H9 (cell line): Measurements from ENCODE around the gene DAPK1. TPM values are rescaled to one million over a fixed set of nuclear protein-coding genes. Genes with fewer than 3 reads are reported as not detected.

Source experiments
- DNase-seq: peaks from one replicate; pipeline ENCODE4 v3.0.0-alpha.2; 2017
- H2AFZ ChIP-seq: one replicate; pipeline ENCODE4 v1.6.1; 2013; ENCODE audit warnings: mild to moderate bottlenecking, low read length, control low read depth, moderate library complexity
- H2AK5ac ChIP-seq: 2 replicates; pipeline ENCODE4 v1.6.1; 2013; ENCODE audit warnings: low read length, control low read depth, mixed read lengths; ENCODE audit not compliant: insufficient read length
- H2BK120ac ChIP-seq: one replicate; pipeline ENCODE4 v1.6.1; 2013; ENCODE audit warnings: low read depth, mild to moderate bottlenecking, low read length, control low read depth, inconsistent platforms; ENCODE audit not compliant: poor library complexity, severe bottlenecking
- H2BK12ac ChIP-seq: 2 replicates; pipeline ENCODE4 v1.6.1; 2013; ENCODE audit warnings: low read length, control low read depth, mixed read lengths, low read depth; ENCODE audit not compliant: insufficient read length
- H2BK15ac ChIP-seq: 2 replicates; pipeline ENCODE4 v1.6.1; 2013; ENCODE audit warnings: low read depth, low read length, control low read depth
- H2BK20ac ChIP-seq: one replicate; pipeline ENCODE4 v1.6.1; 2013; ENCODE audit warnings: low read depth, mild to moderate bottlenecking, low read length, control low read depth, inconsistent platforms; ENCODE audit not compliant: poor library complexity, severe bottlenecking
- H2BK5ac ChIP-seq: 2 replicates; pipeline ENCODE4 v1.6.1; 2013; ENCODE audit warnings: low read length, control low read depth, mixed read lengths; ENCODE audit not compliant: insufficient read length
- H3K14ac ChIP-seq: 2 replicates; pipeline ENCODE4 v1.6.1; 2013; ENCODE audit warnings: low read length, control low read depth; ENCODE audit not compliant: insufficient read depth
- H3K18ac ChIP-seq: 2 replicates; pipeline ENCODE4 v1.6.1; 2013; ENCODE audit warnings: low read depth, mild to moderate bottlenecking, mixed read lengths, low read length, control low read depth; ENCODE audit not compliant: insufficient read length
- H3K23ac ChIP-seq: 2 replicates; pipeline ENCODE4 v1.6.1; 2013; ENCODE audit warnings: low read length, control low read depth, mixed read lengths, low read depth; ENCODE audit not compliant: insufficient read length
- H3K23me2 ChIP-seq: 2 replicates; pipeline ENCODE4 v1.6.1; 2013; ENCODE audit warnings: low read depth, mild to moderate bottlenecking, mixed read lengths, low read length, control low read depth; ENCODE audit not compliant: insufficient read length, poor library complexity, severe bottlenecking
- H3K27ac ChIP-seq: 2 replicates; pipeline ENCODE4 v1.5.1; 2013; ENCODE audit warnings: low read length, control low read depth, mixed read lengths, low read depth; ENCODE audit not compliant: insufficient read length
- H3K27me3 ChIP-seq: 2 replicates; pipeline ENCODE4 v1.6.1; 2013; ENCODE audit warnings: low read length, control low read depth, inconsistent platforms; ENCODE audit not compliant: insufficient read depth
- H3K4ac ChIP-seq: 2 replicates; pipeline ENCODE4 v1.6.1; 2013; ENCODE audit warnings: low read depth, mild to moderate bottlenecking, control low read depth, inconsistent platforms, low read length, moderate library complexity
- H3K4me1 ChIP-seq: 2 replicates; pipeline ENCODE4 v1.6.1; 2013; ENCODE audit warnings: low read length, control low read depth, inconsistent platforms; ENCODE audit not compliant: insufficient read depth
- H3K4me2 ChIP-seq: 2 replicates; pipeline ENCODE4 v1.6.1; 2013; ENCODE audit warnings: low read length, control low read depth, mixed read lengths; ENCODE audit not compliant: insufficient read length, insufficient read depth
- H3K56ac ChIP-seq: 2 replicates; pipeline ENCODE4 v1.6.1; 2013; ENCODE audit warnings: low read depth, mild to moderate bottlenecking, mixed read lengths, low read length, control low read depth; ENCODE audit not compliant: insufficient read length
- H3K79me1 ChIP-seq: 2 replicates; pipeline ENCODE4 v1.6.1; 2013; ENCODE audit warnings: low read depth, mild to moderate bottlenecking, moderate library complexity, low read length, control low read depth, inconsistent platforms; ENCODE audit not compliant: insufficient read depth, poor library complexity, severe bottlenecking
- H3K79me2 ChIP-seq: 2 replicates; pipeline ENCODE4 v1.6.1; 2013; ENCODE audit warnings: low read length, control low read depth, inconsistent platforms; ENCODE audit not compliant: insufficient read depth
- H3K9ac ChIP-seq: 2 replicates; pipeline ENCODE4 v1.6.1; 2013; ENCODE audit warnings: low read length, control low read depth, mixed read lengths; ENCODE audit not compliant: insufficient read length; ENCODE audit errors: extremely low read depth
- H3K9me3 ChIP-seq: one replicate; pipeline ENCODE4 v1.6.1; 2013; ENCODE audit warnings: low read depth, low read length, inconsistent platforms; ENCODE audit not compliant: control insufficient read depth
- H3T11ph ChIP-seq: one replicate; pipeline ENCODE4 v1.6.1; 2013; ENCODE audit warnings: mild to moderate bottlenecking, low read length, control low read depth, inconsistent platforms
- H4K20me1 ChIP-seq: one replicate; pipeline ENCODE4 v1.6.1; 2013; ENCODE audit not compliant: control insufficient read depth, insufficient read length, insufficient read depth
- H4K5ac ChIP-seq: 2 replicates; pipeline ENCODE4 v1.6.1; 2013; ENCODE audit warnings: low read depth, mild to moderate bottlenecking, mixed read lengths, low read length, control low read depth; ENCODE audit not compliant: insufficient read length
- H4K8ac ChIP-seq: replicated peaks from 2 replicates; pipeline ENCODE4 v1.6.1; 2013; ENCODE audit warnings: low read length, control low read depth, mixed read lengths, low read depth; ENCODE audit not compliant: insufficient read length
- H4K91ac ChIP-seq: 2 replicates; pipeline ENCODE4 v1.6.1; 2013; ENCODE audit warnings: low read depth, mild to moderate bottlenecking, moderate library complexity, mixed read lengths, low read length, control low read depth; ENCODE audit not compliant: insufficient read length
- H3K27ac Mint-ChIP-seq, 3 experiments: 2 replicates in 2 of 3; 3 replicates in 1 of 3; pipeline ENCODE4 v1.8.0; 2020 to 2021; ENCODE audit warnings: mixed read lengths in 3 of 3, mild to moderate bottlenecking in 1 of 3, moderate library complexity in 1 of 3
- H3K27me3 Mint-ChIP-seq: 2 replicates; pipeline ENCODE4 v1.8.0; 2021; ENCODE audit warnings: low read depth, mild to moderate bottlenecking, moderate library complexity, mixed read lengths
- H3K36me3 Mint-ChIP-seq, 3 experiments: 2 replicates in 2 of 3; 3 replicates in 1 of 3; pipeline ENCODE4 v1.8.0; 2020 to 2021; ENCODE audit warnings: low read depth in 3 of 3, mixed read lengths in 3 of 3; ENCODE audit not compliant: insufficient read depth in 1 of 3
- H3K4me1 Mint-ChIP-seq, 2 experiments: 2 replicates each; pipeline ENCODE4 v1.8.0; 2020; ENCODE audit warnings: mixed read lengths in 2 of 2
- H3K4me3 Mint-ChIP-seq, 2 experiments: 2 replicates in 1 of 2; 3 replicates in 1 of 2; pipeline ENCODE4 v1.8.0; 2020 to 2021; ENCODE audit warnings: mild to moderate bottlenecking in 2 of 2, mixed read lengths in 2 of 2, moderate library complexity in 1 of 2
- H3K9me3 Mint-ChIP-seq, 2 experiments: 2 replicates in 1 of 2; 3 replicates in 1 of 2; pipeline ENCODE4 v1.8.0; 2020; ENCODE audit warnings: mild to moderate bottlenecking in 2 of 2, mixed read lengths in 2 of 2, moderate library complexity in 1 of 2
- WGBS: extraction: QIAGEN DNeasy Blood & Tissue Kit; methylation state at CpG from one replicate; pipeline ENCODE4 v1.1.7; 2013; ENCODE audit warnings: missing lambda C conversion rate, low lambda C conversion rate, mixed read lengths; ENCODE audit not compliant: insufficient read length; ENCODE audit errors: extremely low coverage; 5-methylcytosine and 5-hydroxymethylcytosine counted together
- total RNA-seq: library from RNA; stranded (reverse); gene quantifications from 2 replicates; pipeline ENCODE4 v1.2.1, GENCODE V29; 2021
- TF ChIP-seq, protein P1 (sequence below): fragments of 200-600 bp; sonication (generic); conservative IDR thresholded peaks from 3 replicates; pipeline ENCODE4 v1.8.0; 2021; ENCODE audit warnings: antibody characterized with exemption, mild to moderate bottlenecking

DAPK1 gene
- total RNA-seq, 1 experiment from 2014 or later = 79.4 TPM

DNA sequence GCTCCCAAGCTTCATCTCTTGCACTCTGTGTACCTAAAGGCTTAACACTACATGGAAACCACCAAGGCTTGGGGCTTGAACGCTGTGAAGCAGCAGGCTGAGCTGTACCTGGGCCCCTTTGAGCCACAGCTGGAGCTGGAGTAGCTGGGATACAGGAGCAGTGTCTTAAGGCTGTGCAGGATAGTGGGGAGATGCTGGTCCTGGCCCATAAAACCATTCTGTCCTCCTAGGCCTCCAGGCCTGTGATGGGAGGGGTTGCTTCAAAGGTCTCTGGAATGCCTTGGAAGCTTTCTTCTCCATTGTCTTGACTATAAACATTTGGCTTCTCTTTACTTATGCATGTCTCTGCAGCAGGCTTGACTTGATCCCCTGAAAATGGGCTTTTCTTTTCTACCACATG lies 42.3 kb upstream of the DAPK1 start:
- Histone ChIP-seq H3K79me2 (no peaks in the 10 kb centered on the region), H3K4me1 (no peaks in the 10 kb centered on the region), H2BK12ac (no peak overlapping the region), H3K79me1 (no peaks in the 10 kb centered on the region), H3K14ac (no peak overlapping the region), H3K9ac (no peak overlapping the region), H4K8ac (no peak overlapping the region), H2BK15ac (no peak overlapping the region; the same call in 1 of the 2 replicates), H3T11ph (no peak overlapping the region), H3K23ac (no peak overlapping the region), H3K18ac (no peak overlapping the region), H3K27me3 (no peaks in the 10 kb centered on the region), H2AK5ac (no peak overlapping the region), H2BK120ac (no peak overlapping the region), H4K91ac (no peak overlapping the region), H3K9me3 (peaks cover 17% of the 10 kb centered on the region), H2BK20ac (no peak overlapping the region), H3K4me2 (no peak overlapping the region), H3K4ac (no peak overlapping the region), H2AFZ (no peak overlapping the region), H3K23me2 (no peaks in the 10 kb centered on the region), H2BK5ac (no peak overlapping the region), H4K20me1 (no peaks in the 10 kb centered on the region), H4K5ac (no peak overlapping the region), H3K56ac (no peak overlapping the region), H3K27ac (no peak overlapping the region)
- no peak for DNase-seq
- Mint-ChIP-seq H3K4me3 (no peak overlapping the region), H3K9me3 (peaks cover 35 to 43% of the 10 kb centered on the region in 2 experiments), H3K36me3 (peaks cover 25 to 33% (median 30%) of the 10 kb centered on the region in 3 experiments), H3K27ac (no peak overlapping the region), H3K27me3 (peaks cover 8% of the 10 kb centered on the region), H3K4me1 (no peaks in the 10 kb centered on the region)
- WGBS = no CpG with 5 or more reads among the region's 1 CpG
- TF ChIP-seq, protein P1, sequence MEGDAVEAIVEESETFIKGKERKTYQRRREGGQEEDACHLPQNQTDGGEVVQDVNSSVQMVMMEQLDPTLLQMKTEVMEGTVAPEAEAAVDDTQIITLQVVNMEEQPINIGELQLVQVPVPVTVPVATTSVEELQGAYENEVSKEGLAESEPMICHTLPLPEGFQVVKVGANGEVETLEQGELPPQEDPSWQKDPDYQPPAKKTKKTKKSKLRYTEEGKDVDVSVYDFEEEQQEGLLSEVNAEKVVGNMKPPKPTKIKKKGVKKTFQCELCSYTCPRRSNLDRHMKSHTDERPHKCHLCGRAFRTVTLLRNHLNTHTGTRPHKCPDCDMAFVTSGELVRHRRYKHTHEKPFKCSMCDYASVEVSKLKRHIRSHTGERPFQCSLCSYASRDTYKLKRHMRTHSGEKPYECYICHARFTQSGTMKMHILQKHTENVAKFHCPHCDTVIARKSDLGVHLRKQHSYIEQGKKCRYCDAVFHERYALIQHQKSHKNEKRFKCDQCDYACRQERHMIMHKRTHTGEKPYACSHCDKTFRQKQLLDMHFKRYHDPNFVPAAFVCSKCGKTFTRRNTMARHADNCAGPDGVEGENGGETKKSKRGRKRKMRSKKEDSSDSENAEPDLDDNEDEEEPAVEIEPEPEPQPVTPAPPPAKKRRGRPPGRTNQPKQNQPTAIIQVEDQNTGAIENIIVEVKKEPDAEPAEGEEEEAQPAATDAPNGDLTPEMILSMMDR = no peak
